ENCODE results near the gene PRDM5.

PRDM5 gene

GRCh38 chr4:120858776-120859175, 63.8 kb downstream of the PRDM5 start:
- POLR2A ChIA-PET: no interaction called here
- WGBS (ENCODE audit: insufficient coverage): 100% methylated on average over 1 of the region's 3 CpGs
- DNase-seq: no peak

GRCh38 chr4:120857312-120857711, 65.2 kb downstream of the PRDM5 start:
- Histone ChIP-seq H3K36me3 (ENCODE audit: control insufficient read depth in 4 of 4, insufficient read depth in 4 of 4, low read length in 3 of 4) (peaks cover 0 to under 1% (median 0%) of the 10 kb centered on the region in 4 experiments), H3K9me3 (ENCODE audit: control extremely low read depth in 1 of 5, control insufficient read depth in 4 of 5, insufficient read depth in 2 of 5, low read depth in 1 of 5, low read length in 4 of 5) (no peaks in the 10 kb centered on the region), H3K4me3 (ENCODE audit: control insufficient read depth in 1 of 7, extremely low read depth in 1 of 7, insufficient read depth in 4 of 7, low read depth in 2 of 7, low read length in 6 of 7) (no peak overlapping the region), H3K27me3 (replicated peaks in 2 of 5; ENCODE audit: control insufficient read depth in 4 of 5, insufficient read depth in 5 of 5, low read length in 4 of 5) (no peaks in the 10 kb centered on the region), H3K27ac (ENCODE audit: insufficient read depth in 1 of 2, low read depth in 1 of 2, low read length in 2 of 2, poor library complexity in 1 of 2, severe bottlenecking in 2 of 2) (no peak overlapping the region), H3K4me1 (ENCODE audit: control extremely low read depth in 1 of 4, control insufficient read depth in 4 of 4, insufficient read depth in 4 of 4, low read length in 3 of 4) (no peaks in the 10 kb centered on the region)
- ChIA-PET POLR2A (no interaction called here), CTCF (no interaction called here)
- no peak for DNase-seq
- WGBS (ENCODE audit: insufficient coverage): 100% methylated on average over 1 of the region's 3 CpGs

More at GRCh38 chr4:120858776-120859175, 63.8 kb downstream of the PRDM5 start:
- Histone ChIP-seq H3K4me1 (ENCODE audit: control extremely low read depth in 1 of 4, control insufficient read depth in 4 of 4, insufficient read depth in 4 of 4, low read length in 3 of 4) (no peaks in the 10 kb centered on the region), H3K27ac (ENCODE audit: insufficient read depth in 1 of 2, low read depth in 1 of 2, low read length in 2 of 2, poor library complexity in 1 of 2, severe bottlenecking in 2 of 2) (no peak overlapping the region), H3K27me3 (replicated peaks in 2 of 5; ENCODE audit: control insufficient read depth in 4 of 5, insufficient read depth in 5 of 5, low read length in 4 of 5) (no peaks in the 10 kb centered on the region), H3K4me3 (ENCODE audit: control insufficient read depth in 1 of 7, extremely low read depth in 1 of 7, insufficient read depth in 4 of 7, low read depth in 2 of 7, low read length in 6 of 7) (no peak overlapping the region), H3K36me3 (ENCODE audit: control insufficient read depth in 4 of 4, insufficient read depth in 4 of 4, low read length in 3 of 4) (no peaks in the 10 kb centered on the region), H3K9me3 (ENCODE audit: control extremely low read depth in 1 of 5, control insufficient read depth in 4 of 5, insufficient read depth in 2 of 5, low read depth in 1 of 5, low read length in 4 of 5) (no peaks in the 10 kb centered on the region)
- CTCF ChIA-PET: no interaction called here

- no peak overlapping the region for H3K27ac ChIP-seq (ENCODE audit: insufficient read depth in 1 of 2, low read depth in 1 of 2, low read length in 2 of 2, poor library complexity in 1 of 2, severe bottlenecking in 2 of 2)
- DNase-seq: no peak
- peaks cover 0 to 4% (median 0%) of the 10 kb centered on the region in 4 experiments for H3K36me3 ChIP-seq (ENCODE audit: control insufficient read depth in 4 of 4, insufficient read depth in 4 of 4, low read length in 3 of 4)
- no peaks in the 10 kb centered on the region for H3K4me1 ChIP-seq (ENCODE audit: control extremely low read depth in 1 of 4, control insufficient read depth in 4 of 4, insufficient read depth in 4 of 4, low read length in 3 of 4)
- CTCF ChIA-PET: no interaction called here
- no peaks in the 10 kb centered on the region for H3K9me3 ChIP-seq (ENCODE audit: control extremely low read depth in 1 of 5, control insufficient read depth in 4 of 5, insufficient read depth in 2 of 5, low read depth in 1 of 5, low read length in 4 of 5)
- no peak overlapping the region for H3K4me3 ChIP-seq (ENCODE audit: control insufficient read depth in 1 of 7, extremely low read depth in 1 of 7, insufficient read depth in 4 of 7, low read depth in 2 of 7, low read length in 6 of 7)
- WGBS (ENCODE audit: insufficient coverage): 95% methylated on average over 2 of the region's 2 CpGs
- no peaks in the 10 kb centered on the region for H3K27me3 ChIP-seq (replicated peaks in 2 of 5; ENCODE audit: control insufficient read depth in 4 of 5, insufficient read depth in 5 of 5, low read length in 4 of 5)
- POLR2A ChIA-PET: no interaction called here
These were observed 66.2 kb downstream of the PRDM5 start for GRCh38 chr4:120856294-120856693.

- no peak overlapping the region for H3K4me3 ChIP-seq (ENCODE audit: control insufficient read depth in 1 of 7, extremely low read depth in 1 of 7, insufficient read depth in 4 of 7, low read depth in 2 of 7, low read length in 6 of 7)
- no peaks in the 10 kb centered on the region for H3K9me3 ChIP-seq (ENCODE audit: control extremely low read depth in 1 of 5, control insufficient read depth in 4 of 5, insufficient read depth in 2 of 5, low read depth in 1 of 5, low read length in 4 of 5)
- H3K4me1 ChIP-seq (ENCODE audit: control extremely low read depth in 1 of 4, control insufficient read depth in 4 of 4, insufficient read depth in 4 of 4, low read length in 3 of 4): no peaks in the 10 kb centered on the region
- H3K27ac ChIP-seq (ENCODE audit: insufficient read depth in 1 of 2, low read depth in 1 of 2, low read length in 2 of 2, poor library complexity in 1 of 2, severe bottlenecking in 2 of 2): no peak overlapping the region
- H3K27me3 ChIP-seq (replicated peaks in 2 of 5; ENCODE audit: control insufficient read depth in 4 of 5, insufficient read depth in 5 of 5, low read length in 4 of 5): no peaks in the 10 kb centered on the region
- H3K36me3 ChIP-seq (ENCODE audit: control insufficient read depth in 4 of 4, insufficient read depth in 4 of 4, low read length in 3 of 4): peaks cover 0 to 4% (median 0%) of the 10 kb centered on the region in 4 experiments
- no peak for DNase-seq
- CTCF ChIA-PET: no interaction called here
- POLR2A ChIA-PET: no interaction called here
- no CpG with 5 or more reads among the region's 2 CpGs for WGBS (ENCODE audit: insufficient coverage)
These were observed 67.1 kb downstream of the PRDM5 start for GRCh38 chr4:120855307-120856001.

GRCh38 chr4:120853161-120853935, 69.2 kb downstream of the PRDM5 start:
- no peak for DNase-seq
- WGBS (ENCODE audit: insufficient coverage): 94% methylated on average over 2 of the region's 7 CpGs
- ChIA-PET POLR2A (no interaction called here), CTCF (no interaction called here)
- Histone ChIP-seq H3K36me3 (ENCODE audit: control insufficient read depth in 4 of 4, insufficient read depth in 4 of 4, low read length in 3 of 4) (peaks cover 0 to 4% (median 0%) of the 10 kb centered on the region in 4 experiments), H3K27me3 (replicated peaks in 2 of 5; ENCODE audit: control insufficient read depth in 4 of 5, insufficient read depth in 5 of 5, low read length in 4 of 5) (no peaks in the 10 kb centered on the region), H3K4me3 (ENCODE audit: control insufficient read depth in 1 of 7, extremely low read depth in 1 of 7, insufficient read depth in 4 of 7, low read depth in 2 of 7, low read length in 6 of 7) (no peak overlapping the region), H3K27ac (ENCODE audit: insufficient read depth in 1 of 2, low read depth in 1 of 2, low read length in 2 of 2, poor library complexity in 1 of 2, severe bottlenecking in 2 of 2) (no peak overlapping the region), H3K4me1 (ENCODE audit: control extremely low read depth in 1 of 4, control insufficient read depth in 4 of 4, insufficient read depth in 4 of 4, low read length in 3 of 4) (no peaks in the 10 kb centered on the region), H3K9me3 (ENCODE audit: control extremely low read depth in 1 of 5, control insufficient read depth in 4 of 5, insufficient read depth in 2 of 5, low read depth in 1 of 5, low read length in 4 of 5) (no peaks in the 10 kb centered on the region)

- H3K4me3 ChIP-seq (ENCODE audit: control insufficient read depth in 1 of 7, extremely low read depth in 1 of 7, insufficient read depth in 4 of 7, low read depth in 2 of 7, low read length in 6 of 7): no peak overlapping the region
- H3K9me3 ChIP-seq (ENCODE audit: control extremely low read depth in 1 of 5, control insufficient read depth in 4 of 5, insufficient read depth in 2 of 5, low read depth in 1 of 5, low read length in 4 of 5): no peaks in the 10 kb centered on the region
- no peaks in the 10 kb centered on the region for H3K4me1 ChIP-seq (ENCODE audit: control extremely low read depth in 1 of 4, control insufficient read depth in 4 of 4, insufficient read depth in 4 of 4, low read length in 3 of 4)
- DNase-seq: no peak
- no peak overlapping the region for H3K27ac ChIP-seq (ENCODE audit: insufficient read depth in 1 of 2, low read depth in 1 of 2, low read length in 2 of 2, poor library complexity in 1 of 2, severe bottlenecking in 2 of 2)
- ChIA-PET CTCF (no interaction called here), POLR2A (no interaction called here)
- no peaks in the 10 kb centered on the region for H3K27me3 ChIP-seq (replicated peaks in 2 of 5; ENCODE audit: control insufficient read depth in 4 of 5, insufficient read depth in 5 of 5, low read length in 4 of 5)
- 100% methylated on average over 1 of the region's 3 CpGs for WGBS (ENCODE audit: insufficient coverage)
- H3K36me3 ChIP-seq (ENCODE audit: control insufficient read depth in 4 of 4, insufficient read depth in 4 of 4, low read length in 3 of 4): peaks cover 0 to 4% (median 0%) of the 10 kb centered on the region in 4 experiments
These were observed 72.4 kb downstream of the PRDM5 start for GRCh38 chr4:120850018-120850599.

- no peak for DNase-seq
These were observed 75.4 kb downstream of the PRDM5 start for GRCh38 chr4:120847019-120847582.

More at GRCh38 chr4:120847019-120847582, 75.4 kb downstream of the PRDM5 start:
- POLR2A ChIA-PET: no interaction called here
- CTCF ChIA-PET: no interaction called here
- H3K27me3 ChIP-seq (replicated peaks in 2 of 5; ENCODE audit: control insufficient read depth in 4 of 5, insufficient read depth in 5 of 5, low read length in 4 of 5): no peaks in the 10 kb centered on the region
- H3K36me3 ChIP-seq (ENCODE audit: control insufficient read depth in 4 of 4, insufficient read depth in 4 of 4, low read length in 3 of 4): peaks cover 0 to under 1% (median 0%) of the 10 kb centered on the region in 4 experiments
- no peaks in the 10 kb centered on the region for H3K4me1 ChIP-seq (ENCODE audit: control extremely low read depth in 1 of 4, control insufficient read depth in 4 of 4, insufficient read depth in 4 of 4, low read length in 3 of 4)
- WGBS (ENCODE audit: insufficient coverage): no CpG with 5 or more reads among the region's 2 CpGs
- H3K27ac ChIP-seq (ENCODE audit: insufficient read depth in 1 of 2, low read depth in 1 of 2, low read length in 2 of 2, poor library complexity in 1 of 2, severe bottlenecking in 2 of 2): no peak overlapping the region
- no peaks in the 10 kb centered on the region for H3K9me3 ChIP-seq (ENCODE audit: control extremely low read depth in 1 of 5, control insufficient read depth in 4 of 5, insufficient read depth in 2 of 5, low read depth in 1 of 5, low read length in 4 of 5)
- no peak overlapping the region for H3K4me3 ChIP-seq (ENCODE audit: control insufficient read depth in 1 of 7, extremely low read depth in 1 of 7, insufficient read depth in 4 of 7, low read depth in 2 of 7, low read length in 6 of 7)

All from common myeloid progenitor, CD34-positive (primary cell).